DOHH2 (cell line): ENCODE data around the gene SPINDOC.

Experiments
- EZH2phosphoT487 ChIP-seq: fragments of 200-600 bp; sonication (generic); IDR thresholded peaks from 2 replicates; pipeline ENCODE4 v1.6.1; 2017; ENCODE audit warnings: borderline replicate concordance, mild to moderate bottlenecking, antibody characterized with exemption, low read length, moderate library complexity, mixed read lengths
- TF ChIP-seq, protein P1 (sequence below): fragments of 200-600 bp; sonication (generic); IDR thresholded peaks from one replicate; pipeline ENCODE4 v1.5.1; 2014; ENCODE audit warnings: antibody characterized with exemption, mild to moderate bottlenecking, low read depth, low read length; ENCODE audit not compliant: poor library complexity, severe bottlenecking

DNA sequence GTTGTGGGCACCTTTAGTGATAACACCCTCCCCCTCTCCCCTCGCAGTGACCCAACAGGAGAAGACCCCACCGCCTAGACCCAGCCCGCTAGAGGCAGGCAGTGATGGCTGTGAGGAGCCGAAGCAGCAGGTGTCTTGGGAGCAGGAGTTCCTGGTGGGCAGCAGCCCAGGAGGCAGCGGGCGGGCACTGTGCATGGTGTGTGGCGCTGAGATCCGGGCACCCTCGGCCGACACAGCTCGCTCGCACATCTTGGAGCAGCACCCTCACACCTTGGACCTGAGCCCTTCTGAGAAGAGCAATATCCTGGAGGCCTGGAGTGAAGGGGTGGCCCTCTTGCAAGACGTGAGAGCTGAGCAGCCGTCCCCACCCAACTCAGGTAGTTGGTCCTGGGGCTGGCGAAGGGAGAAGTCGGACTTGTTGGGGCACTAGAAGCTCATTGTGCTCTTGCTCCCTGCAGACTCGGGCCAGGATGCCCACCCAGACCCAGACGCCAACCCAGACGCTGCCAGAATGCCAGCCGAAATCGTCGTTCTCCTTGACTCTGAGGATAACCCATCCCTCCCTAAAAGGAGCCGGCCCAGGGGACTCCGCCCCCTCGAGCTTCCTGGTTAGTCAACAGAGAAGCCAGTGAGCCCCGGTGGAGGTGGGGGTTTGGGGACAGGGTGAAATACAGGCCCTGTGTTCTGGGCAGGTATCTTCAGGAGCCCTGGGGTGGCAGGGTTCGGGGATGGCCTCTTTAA, 4.7 kb downstream of the SPINDOC start:
- TF ChIP-seq, protein P1, sequence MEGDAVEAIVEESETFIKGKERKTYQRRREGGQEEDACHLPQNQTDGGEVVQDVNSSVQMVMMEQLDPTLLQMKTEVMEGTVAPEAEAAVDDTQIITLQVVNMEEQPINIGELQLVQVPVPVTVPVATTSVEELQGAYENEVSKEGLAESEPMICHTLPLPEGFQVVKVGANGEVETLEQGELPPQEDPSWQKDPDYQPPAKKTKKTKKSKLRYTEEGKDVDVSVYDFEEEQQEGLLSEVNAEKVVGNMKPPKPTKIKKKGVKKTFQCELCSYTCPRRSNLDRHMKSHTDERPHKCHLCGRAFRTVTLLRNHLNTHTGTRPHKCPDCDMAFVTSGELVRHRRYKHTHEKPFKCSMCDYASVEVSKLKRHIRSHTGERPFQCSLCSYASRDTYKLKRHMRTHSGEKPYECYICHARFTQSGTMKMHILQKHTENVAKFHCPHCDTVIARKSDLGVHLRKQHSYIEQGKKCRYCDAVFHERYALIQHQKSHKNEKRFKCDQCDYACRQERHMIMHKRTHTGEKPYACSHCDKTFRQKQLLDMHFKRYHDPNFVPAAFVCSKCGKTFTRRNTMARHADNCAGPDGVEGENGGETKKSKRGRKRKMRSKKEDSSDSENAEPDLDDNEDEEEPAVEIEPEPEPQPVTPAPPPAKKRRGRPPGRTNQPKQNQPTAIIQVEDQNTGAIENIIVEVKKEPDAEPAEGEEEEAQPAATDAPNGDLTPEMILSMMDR: no peak
- TF ChIP-seq EZH2phosphoT487: no peak
